ENCODE data around the gene METAP2.

Gene METAP2

GRCh38 chr12:95515197-95515596 is 41.2 kb downstream of the METAP2 start:
- Histone ChIP-seq H3K27me3 (ENCODE audit: control insufficient read depth in 1 of 2, insufficient read depth in 2 of 2, low read length in 2 of 2) (no peaks in the 10 kb centered on the region), H3K36me3 (ENCODE audit: insufficient read depth, low read length) (peaks cover 36% of the 10 kb centered on the region), H3K4me1 (ENCODE audit: insufficient read depth, low read length) (no peaks in the 10 kb centered on the region), H3K4me3 (ENCODE audit: low read depth in 1 of 2, low read length in 2 of 2) (no peak overlapping the region), H3K9ac (ENCODE audit: low read length) (no peak overlapping the region), H3K9me3 (ENCODE audit: low read length) (no peaks in the 10 kb centered on the region), H3K27ac (ENCODE audit: low read depth, low read length) (no peak overlapping the region)

- no peak overlapping the region for H3K27ac ChIP-seq (ENCODE audit: low read depth, low read length)
- H3K27me3 ChIP-seq (ENCODE audit: control insufficient read depth in 1 of 2, insufficient read depth in 2 of 2, low read length in 2 of 2) = no peaks in the 10 kb centered on the region
- no peaks in the 10 kb centered on the region for H3K4me1 ChIP-seq (ENCODE audit: insufficient read depth, low read length)
- H3K36me3 ChIP-seq (ENCODE audit: insufficient read depth, low read length) = peaks cover 36% of the 10 kb centered on the region
- no peak overlapping the region for H3K9ac ChIP-seq (ENCODE audit: low read length)
- no peaks in the 10 kb centered on the region for H3K9me3 ChIP-seq (ENCODE audit: low read length)
- no peak overlapping the region for H3K4me3 ChIP-seq (ENCODE audit: low read depth in 1 of 2, low read length in 2 of 2)
These were observed 42.8 kb downstream of the METAP2 start for GRCh38 chr12:95516757-95517156.

GRCh38 chr12:95517246-95517645 is 43.3 kb downstream of the METAP2 start:
- H3K9ac ChIP-seq (ENCODE audit: low read length) = no peak overlapping the region
- H3K27me3 ChIP-seq (ENCODE audit: control insufficient read depth in 1 of 2, insufficient read depth in 2 of 2, low read length in 2 of 2) = no peaks in the 10 kb centered on the region
- no peaks in the 10 kb centered on the region for H3K4me1 ChIP-seq (ENCODE audit: insufficient read depth, low read length)
- no peaks in the 10 kb centered on the region for H3K9me3 ChIP-seq (ENCODE audit: low read length)
- peaks cover 32% of the 10 kb centered on the region for H3K36me3 ChIP-seq (ENCODE audit: insufficient read depth, low read length)
- H3K4me3 ChIP-seq (ENCODE audit: low read depth in 1 of 2, low read length in 2 of 2) = no peak overlapping the region
- no peak overlapping the region for H3K27ac ChIP-seq (ENCODE audit: low read depth, low read length)

- H3K27ac ChIP-seq (ENCODE audit: low read depth, low read length) = no peak overlapping the region
- no peaks in the 10 kb centered on the region for H3K4me1 ChIP-seq (ENCODE audit: insufficient read depth, low read length)
- no peak overlapping the region for H3K4me3 ChIP-seq (ENCODE audit: low read depth in 1 of 2, low read length in 2 of 2)
- no peaks in the 10 kb centered on the region for H3K9me3 ChIP-seq (ENCODE audit: low read length)
- H3K36me3 ChIP-seq (ENCODE audit: insufficient read depth, low read length) = peaks cover 15% of the 10 kb centered on the region
- H3K27me3 ChIP-seq (ENCODE audit: control insufficient read depth in 1 of 2, insufficient read depth in 2 of 2, low read length in 2 of 2) = no peaks in the 10 kb centered on the region
- no peak overlapping the region for H3K9ac ChIP-seq (ENCODE audit: low read length)
These were observed 45.0 kb downstream of the METAP2 start for GRCh38 chr12:95518944-95519343.

GRCh38 chr12:95520816-95521215 is 46.9 kb downstream of the METAP2 start:
- no peak overlapping the region for H3K9ac ChIP-seq (ENCODE audit: low read length)
- no peaks in the 10 kb centered on the region for H3K27me3 ChIP-seq (ENCODE audit: control insufficient read depth in 1 of 2, insufficient read depth in 2 of 2, low read length in 2 of 2)
- H3K36me3 ChIP-seq (ENCODE audit: insufficient read depth, low read length) = no peaks in the 10 kb centered on the region
- no peaks in the 10 kb centered on the region for H3K4me1 ChIP-seq (ENCODE audit: insufficient read depth, low read length)
- no peak overlapping the region for H3K27ac ChIP-seq (ENCODE audit: low read depth, low read length)
- no peak overlapping the region for H3K4me3 ChIP-seq (ENCODE audit: low read depth in 1 of 2, low read length in 2 of 2)
- no peaks in the 10 kb centered on the region for H3K9me3 ChIP-seq (ENCODE audit: low read length)

- Histone ChIP-seq H3K27ac (ENCODE audit: low read depth, low read length) (no peak overlapping the region), H3K4me1 (ENCODE audit: insufficient read depth, low read length) (no peaks in the 10 kb centered on the region), H3K9me3 (ENCODE audit: low read length) (no peaks in the 10 kb centered on the region), H3K9ac (ENCODE audit: low read length) (no peak overlapping the region), H3K4me3 (ENCODE audit: low read depth in 1 of 2, low read length in 2 of 2) (no peak overlapping the region), H3K36me3 (ENCODE audit: insufficient read depth, low read length) (no peaks in the 10 kb centered on the region), H3K27me3 (ENCODE audit: control insufficient read depth in 1 of 2, insufficient read depth in 2 of 2, low read length in 2 of 2) (no peaks in the 10 kb centered on the region)
These were observed 48.7 kb downstream of the METAP2 start for GRCh38 chr12:95522692-95523091.

GRCh38 chr12:95528431-95528830 is 54.5 kb downstream of the METAP2 start:
- Histone ChIP-seq H3K4me3 (ENCODE audit: low read depth in 1 of 2, low read length in 2 of 2) (no peak overlapping the region), H3K9me3 (ENCODE audit: low read length) (no peaks in the 10 kb centered on the region), H3K27ac (ENCODE audit: low read depth, low read length) (no peak overlapping the region), H3K9ac (ENCODE audit: low read length) (no peak overlapping the region), H3K27me3 (ENCODE audit: control insufficient read depth in 1 of 2, insufficient read depth in 2 of 2, low read length in 2 of 2) (no peaks in the 10 kb centered on the region), H3K4me1 (ENCODE audit: insufficient read depth, low read length) (no peaks in the 10 kb centered on the region), H3K36me3 (ENCODE audit: insufficient read depth, low read length) (no peaks in the 10 kb centered on the region)

GRCh38 chr12:95529693-95530225 is 55.8 kb downstream of the METAP2 start:
- Histone ChIP-seq H3K9ac (ENCODE audit: low read length) (no peak overlapping the region), H3K27me3 (ENCODE audit: control insufficient read depth in 1 of 2, insufficient read depth in 2 of 2, low read length in 2 of 2) (no peaks in the 10 kb centered on the region), H3K27ac (ENCODE audit: low read depth, low read length) (no peak overlapping the region), H3K4me1 (ENCODE audit: insufficient read depth, low read length) (peaks cover 8% of the 10 kb centered on the region), H3K9me3 (ENCODE audit: low read length) (no peaks in the 10 kb centered on the region), H3K4me3 (ENCODE audit: low read depth in 1 of 2, low read length in 2 of 2) (no peak overlapping the region), H3K36me3 (ENCODE audit: insufficient read depth, low read length) (no peaks in the 10 kb centered on the region)

GRCh38 chr12:95532851-95533250 is 58.9 kb downstream of the METAP2 start:
- no peaks in the 10 kb centered on the region for H3K27me3 ChIP-seq (ENCODE audit: control insufficient read depth in 1 of 2, insufficient read depth in 2 of 2, low read length in 2 of 2)
- no peaks in the 10 kb centered on the region for H3K36me3 ChIP-seq (ENCODE audit: insufficient read depth, low read length)
- no peak overlapping the region for H3K4me3 ChIP-seq (ENCODE audit: low read depth in 1 of 2, low read length in 2 of 2)

GRCh38 chr12:95533985-95534384 is 60.0 kb downstream of the METAP2 start:
- no peak overlapping the region for H3K4me3 ChIP-seq (ENCODE audit: low read depth in 1 of 2, low read length in 2 of 2)
- H3K9ac ChIP-seq (ENCODE audit: low read length) = no peak overlapping the region
- H3K4me1 ChIP-seq (ENCODE audit: insufficient read depth, low read length) = peaks cover 8% of the 10 kb centered on the region
- H3K36me3 ChIP-seq (ENCODE audit: insufficient read depth, low read length) = no peaks in the 10 kb centered on the region
- H3K27ac ChIP-seq (ENCODE audit: low read depth, low read length) = no peak overlapping the region
- H3K9me3 ChIP-seq (ENCODE audit: low read length) = no peaks in the 10 kb centered on the region
- no peaks in the 10 kb centered on the region for H3K27me3 ChIP-seq (ENCODE audit: control insufficient read depth in 1 of 2, insufficient read depth in 2 of 2, low read length in 2 of 2)

More at GRCh38 chr12:95532851-95533250, 58.9 kb downstream of the METAP2 start:
- peaks cover 8% of the 10 kb centered on the region for H3K4me1 ChIP-seq (ENCODE audit: insufficient read depth, low read length)
- H3K27ac ChIP-seq (ENCODE audit: low read depth, low read length) = no peak overlapping the region
- no peak overlapping the region for H3K9ac ChIP-seq (ENCODE audit: low read length)
- no peaks in the 10 kb centered on the region for H3K9me3 ChIP-seq (ENCODE audit: low read length)

- Histone ChIP-seq H3K27ac (ENCODE audit: low read depth, low read length) (no peak overlapping the region), H3K9me3 (ENCODE audit: low read length) (no peaks in the 10 kb centered on the region), H3K4me3 (ENCODE audit: low read depth in 1 of 2, low read length in 2 of 2) (no peak overlapping the region), H3K27me3 (ENCODE audit: control insufficient read depth in 1 of 2, insufficient read depth in 2 of 2, low read length in 2 of 2) (no peaks in the 10 kb centered on the region), H3K9ac (ENCODE audit: low read length) (no peak overlapping the region), H3K36me3 (ENCODE audit: insufficient read depth, low read length) (no peaks in the 10 kb centered on the region), H3K4me1 (ENCODE audit: insufficient read depth, low read length) (peaks cover 8% of the 10 kb centered on the region)
These were observed 64.1 kb downstream of the METAP2 start for GRCh38 chr12:95538006-95538405.

- H3K4me1 ChIP-seq (ENCODE audit: insufficient read depth, low read length) = peaks cover 6% of the 10 kb centered on the region
- H3K27me3 ChIP-seq (ENCODE audit: control insufficient read depth in 1 of 2, insufficient read depth in 2 of 2, low read length in 2 of 2) = no peaks in the 10 kb centered on the region
- H3K4me3 ChIP-seq (ENCODE audit: low read depth in 1 of 2, low read length in 2 of 2) = no peak overlapping the region
- no peak overlapping the region for H3K9ac ChIP-seq (ENCODE audit: low read length)
- no peaks in the 10 kb centered on the region for H3K36me3 ChIP-seq (ENCODE audit: insufficient read depth, low read length)
- no peaks in the 10 kb centered on the region for H3K9me3 ChIP-seq (ENCODE audit: low read length)
- H3K27ac ChIP-seq (ENCODE audit: low read depth, low read length) = no peak overlapping the region
These were observed 64.7 kb downstream of the METAP2 start for GRCh38 chr12:95538656-95539055.

All from muscle layer of colon (tissue), 2 donors.